PC-9 (cell line): Measurements from ENCODE around the gene TMIGD2. TPM values are rescaled to one million over a fixed set of nuclear protein-coding genes. Genes with fewer than 3 reads are reported as not detected.

ENCODE experiments used
- BruUV-seq: library from RNA; stranded (reverse); fragments of 400-500 nt; replicated peaks from 2 replicates; lab custom pipeline; 2021; lab: Mats Ljungman, UMichigan
- CTCF ChIA-PET: fragments of 300-600 bp; sonication (Branson Sonifier 250); formaldehyde crosslinking; loops from one replicate; lab custom pipeline; 2022; ENCODE audit warnings: antibody characterized with exemption; lab: Charles Lee
- POLR2A ChIA-PET: fragments of 300-600 bp; sonication (Branson Sonifier 250); formaldehyde crosslinking; loops from one replicate; lab custom pipeline; 2022; ENCODE audit warnings: antibody characterized with exemption; ENCODE audit not compliant: unreplicated experiment; lab: Charles Lee
- DNase-seq, 2 experiments: peaks; one replicate each; pipeline versions ENCODE4 v3.0.0 to v3.0.0-alpha.2; 2015 to 2022; ENCODE audit warnings: mixed read lengths in 1 of 2
- H2AFZ ChIP-seq: fragments of 200-600 bp; sonication (generic); 2 replicates; pipeline ENCODE4 v1.8.1; 2017; ENCODE audit warnings: antibody characterized with exemption
- H3F3A ChIP-seq: fragments of 200-600 bp; sonication (generic); 2 replicates; pipeline ENCODE4 v1.8.1; 2017; ENCODE audit warnings: antibody characterized with exemption, mild to moderate bottlenecking, low read depth; ENCODE audit not compliant: insufficient read depth
- H3K27ac ChIP-seq: fragments of 200-600 bp; sonication (generic); 2 replicates; pipeline ENCODE4 v1.6.1; 2016; ENCODE audit warnings: mixed run types
- H3K27me3 ChIP-seq: fragments of 200-600 bp; sonication (generic); 2 replicates; pipeline ENCODE4 v1.6.1; 2016; ENCODE audit warnings: low read depth, mixed run types; ENCODE audit not compliant: insufficient read depth
- H3K36me3 ChIP-seq: fragments of 200-600 bp; sonication (generic); 2 replicates; pipeline ENCODE4 v1.6.1; 2016; ENCODE audit warnings: low read depth, mixed run types
- H3K4me1 ChIP-seq: fragments of 200-600 bp; sonication (generic); replicated peaks from 2 replicates; pipeline ENCODE4 v1.6.1; 2016; ENCODE audit warnings: mixed run types; ENCODE audit not compliant: insufficient read depth
- H3K4me2 ChIP-seq: fragments of 200-600 bp; sonication (generic); 2 replicates; pipeline ENCODE4 v1.6.1; 2017; ENCODE audit warnings: mixed run types
- H3K4me3 ChIP-seq: fragments of 200-600 bp; sonication (generic); 2 replicates; pipeline ENCODE4 v1.6.1; 2016; ENCODE audit warnings: mixed run types
- H3K79me2 ChIP-seq: fragments of 200-600 bp; sonication (generic); 2 replicates; pipeline ENCODE4 v1.6.1; 2017; ENCODE audit warnings: low read depth, mixed run types
- H3K9me2 ChIP-seq: fragments of 200-600 bp; sonication (generic); 2 replicates; pipeline ENCODE4 v1.8.1; 2017; ENCODE audit warnings: mild to moderate bottlenecking; ENCODE audit not compliant: insufficient read depth
- H3K9me3 ChIP-seq: fragments of 200-600 bp; sonication (generic); 2 replicates; pipeline ENCODE4 v1.8.1; 2016; ENCODE audit warnings: low read depth; ENCODE audit not compliant: insufficient read depth
- H4K20me1 ChIP-seq: fragments of 200-600 bp; sonication (generic); 2 replicates; pipeline ENCODE4 v1.8.1; 2017; ENCODE audit not compliant: insufficient read depth
- EZH2 ChIP-seq: fragments of 200-600 bp; sonication (generic); IDR thresholded peaks from 2 replicates; pipeline ENCODE4 v1.8.0; 2017; ENCODE audit warnings: antibody characterized with exemption, low read depth
- intact Hi-C: fragments of 100-400 bp; cut with micrococcal nuclease; formaldehyde crosslinking; loops from one replicate; pipeline ENCODE4 v1.10.0; 2022; ENCODE audit not compliant: unreplicated experiment
- total RNA-seq: library from RNA; stranded (reverse); gene quantifications from 2 replicates; pipeline ENCODE4 v1.2.3, GENCODE V29; 2021
- TF ChIP-seq, protein P1 (sequence below): fragments of 200-600 bp; sonication (generic); conservative IDR thresholded peaks from 2 replicates; pipeline ENCODE4 v1.6.1; 2017; ENCODE audit warnings: mixed run types, antibody characterized with exemption, mild to moderate bottlenecking, moderate library complexity

TMIGD2 gene
- total RNA-seq, 1 experiment from 2014 or later = not detected

DNA sequence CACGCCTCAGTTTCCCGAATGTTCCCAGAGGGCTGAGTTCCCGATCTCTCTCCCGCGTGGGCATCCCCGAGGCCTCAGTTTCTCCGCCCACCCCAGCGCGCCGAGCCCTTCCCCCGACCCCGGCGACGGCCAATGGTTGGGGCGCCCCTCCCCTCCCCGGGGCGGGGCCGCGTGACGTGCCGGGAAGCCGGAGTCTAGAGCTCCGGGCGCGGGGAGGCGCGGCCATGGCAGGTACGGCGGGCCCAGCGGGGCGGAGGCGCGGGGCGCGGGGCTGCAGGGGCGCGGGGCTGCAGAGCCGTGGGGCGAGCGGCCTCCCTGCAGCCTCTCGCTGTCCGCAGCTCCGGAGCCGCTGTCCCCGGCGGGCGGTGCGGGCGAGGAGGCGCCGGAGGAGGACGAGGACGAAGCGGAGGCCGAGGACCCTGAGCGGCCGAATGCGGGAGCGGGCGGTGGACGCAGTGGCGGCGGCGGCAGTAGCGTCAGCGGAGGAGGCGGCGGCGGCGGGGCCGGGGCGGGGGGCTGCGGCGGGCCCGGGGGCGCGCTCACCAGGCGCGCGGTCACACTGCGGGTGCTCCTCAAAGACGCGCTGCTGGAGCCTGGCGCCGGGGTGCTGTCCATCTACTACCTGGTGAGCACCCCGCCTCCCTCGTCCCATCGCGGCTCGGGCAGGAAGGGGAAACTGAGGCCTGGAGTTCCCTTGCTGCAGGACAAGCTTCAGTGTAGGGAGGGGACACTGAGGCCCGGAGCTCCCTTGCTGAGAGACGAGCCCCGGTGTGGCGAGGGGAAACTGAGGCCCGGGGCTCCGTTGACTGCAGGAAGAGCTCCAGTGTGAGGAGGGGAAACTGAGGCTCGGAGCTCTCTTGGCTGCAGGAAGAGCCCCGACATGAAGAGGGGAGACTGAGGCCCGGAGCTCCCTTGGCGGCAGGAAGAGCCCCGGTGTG lies 41.5 kb upstream of the TMIGD2 start, which contains the start of gene MPND:
Gene MPND, plus strand, starts transcription at position 193 of the 938 bp plus-strand sequence. Its CDS starts 32 bp downstream, at position 225.
- Histone ChIP-seq H3K4me3 (peak within 1 kb of the TSS; percentile 61), H3K79me2 (no peaks in the 10 kb centered on the region), H3K9me3 (no peaks in the 10 kb centered on the region), H3K36me3 (no peaks in the 10 kb centered on the region), H4K20me1 (no peaks in the 10 kb centered on the region), H3K27ac (peak within 1 kb of the TSS; percentile 56), H3K4me2 (peak within 1 kb of the TSS; percentile 84), H3F3A (no peaks in the 10 kb centered on the region), H3K27me3 (no peaks in the 10 kb centered on the region), H3K4me1 (no peaks in the 10 kb centered on the region), H3K9me2 (no peaks in the 10 kb centered on the region), H2AFZ (peak within 1 kb of the TSS; percentile 96)
- DNase-seq = peak; percentile 51 to 83
- ChIA-PET POLR2A (interaction anchor here (0.6 to 1.6 kb wide), 6 partner anchors 9 to 581 kb away, joined by 3 to 11 read pairs (median 4); partner anchors contain the start of gene YJU2), CTCF (interaction anchor here (0.7 to 1.4 kb wide), 2 partner anchors 9 to 80 kb away, joined by 6 to 7 read pairs; no protein-coding TSS in a partner anchor)
- TF ChIP-seq, protein P1, sequence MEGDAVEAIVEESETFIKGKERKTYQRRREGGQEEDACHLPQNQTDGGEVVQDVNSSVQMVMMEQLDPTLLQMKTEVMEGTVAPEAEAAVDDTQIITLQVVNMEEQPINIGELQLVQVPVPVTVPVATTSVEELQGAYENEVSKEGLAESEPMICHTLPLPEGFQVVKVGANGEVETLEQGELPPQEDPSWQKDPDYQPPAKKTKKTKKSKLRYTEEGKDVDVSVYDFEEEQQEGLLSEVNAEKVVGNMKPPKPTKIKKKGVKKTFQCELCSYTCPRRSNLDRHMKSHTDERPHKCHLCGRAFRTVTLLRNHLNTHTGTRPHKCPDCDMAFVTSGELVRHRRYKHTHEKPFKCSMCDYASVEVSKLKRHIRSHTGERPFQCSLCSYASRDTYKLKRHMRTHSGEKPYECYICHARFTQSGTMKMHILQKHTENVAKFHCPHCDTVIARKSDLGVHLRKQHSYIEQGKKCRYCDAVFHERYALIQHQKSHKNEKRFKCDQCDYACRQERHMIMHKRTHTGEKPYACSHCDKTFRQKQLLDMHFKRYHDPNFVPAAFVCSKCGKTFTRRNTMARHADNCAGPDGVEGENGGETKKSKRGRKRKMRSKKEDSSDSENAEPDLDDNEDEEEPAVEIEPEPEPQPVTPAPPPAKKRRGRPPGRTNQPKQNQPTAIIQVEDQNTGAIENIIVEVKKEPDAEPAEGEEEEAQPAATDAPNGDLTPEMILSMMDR = no peak
- TF ChIP-seq EZH2 = no peak
- intact Hi-C loops = loop anchor here (2.0 kb wide), 1 partner anchor 59 kb away; the partner anchor contains the start of gene CHAF1A
- BruUV-seq = no TSS peak

DNA sequence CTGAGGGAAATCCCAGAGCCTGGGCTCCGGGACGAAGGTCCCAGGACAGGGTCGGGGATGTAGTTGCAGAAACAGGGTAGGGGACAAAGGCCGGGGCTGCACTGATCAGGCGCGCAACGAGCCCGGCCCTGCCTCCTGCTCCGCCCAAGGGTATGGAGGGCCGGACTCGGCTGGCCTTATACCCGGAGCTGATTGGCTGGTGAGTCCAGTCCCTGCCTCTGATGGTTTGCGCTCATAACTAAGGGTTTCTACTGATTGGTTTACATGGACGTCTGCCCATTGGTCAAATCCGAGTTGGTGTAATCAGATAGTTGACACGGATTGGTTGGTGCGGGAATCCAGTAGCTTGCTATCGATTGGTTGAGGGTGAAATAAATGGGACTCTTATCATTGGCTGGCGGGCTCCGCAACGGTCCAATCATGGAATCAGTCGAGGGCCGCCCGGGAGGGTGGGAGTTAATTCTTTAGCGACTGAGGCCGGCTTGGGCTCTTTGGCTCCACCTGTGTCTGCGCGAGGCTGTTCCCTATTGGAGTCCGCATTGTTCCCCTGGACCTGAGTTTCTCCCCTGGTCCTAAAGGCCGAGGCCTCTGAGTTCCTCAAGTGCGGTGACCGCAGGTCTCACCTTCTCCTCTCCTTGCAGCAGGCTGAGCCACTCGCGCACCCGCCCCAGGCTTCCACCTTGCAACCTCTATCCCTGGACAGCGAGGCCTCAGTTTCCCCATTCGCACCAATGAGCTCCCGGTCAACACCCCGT lies 40.6 kb upstream of the TMIGD2 start:
- H2AFZ ChIP-seq = peak overlapping the region; percentile 96
- no TSS peak for BruUV-seq
- H3K79me2 ChIP-seq = no peaks in the 10 kb centered on the region
- H3K9me3 ChIP-seq = no peaks in the 10 kb centered on the region
- TF ChIP-seq, protein P1 = no peak
- TF ChIP-seq EZH2 = no peak
- H3F3A ChIP-seq = no peaks in the 10 kb centered on the region
- CTCF ChIA-PET = interaction anchor here (0.6 to 1.4 kb wide), 3 partner anchors 10 to 79 kb away, joined by 3 to 7 read pairs (median 6); no protein-coding TSS in a partner anchor
- no peaks in the 10 kb centered on the region for H3K4me1 ChIP-seq
- peak overlapping the region; percentile 61 for H3K4me3 ChIP-seq
- peak; percentile 90 to 98 for DNase-seq
- peak overlapping the region; percentile 84 for H3K4me2 ChIP-seq
- no peaks in the 10 kb centered on the region for H3K9me2 ChIP-seq
- H3K27ac ChIP-seq = peak overlapping the region; percentile 56
- POLR2A ChIA-PET = interaction anchor here (0.5 to 1.6 kb wide), 11 partner anchors 10 to 580 kb away, joined by 3 to 29 read pairs (median 4); partner anchors contain the start of gene YJU2
- intact Hi-C loops = loop anchor here (2.0 kb wide), 1 partner anchor 60 kb away; the partner anchor contains the start of gene CHAF1A
- H4K20me1 ChIP-seq = no peaks in the 10 kb centered on the region
- no peaks in the 10 kb centered on the region for H3K27me3 ChIP-seq
- H3K36me3 ChIP-seq = no peaks in the 10 kb centered on the region

DNA sequence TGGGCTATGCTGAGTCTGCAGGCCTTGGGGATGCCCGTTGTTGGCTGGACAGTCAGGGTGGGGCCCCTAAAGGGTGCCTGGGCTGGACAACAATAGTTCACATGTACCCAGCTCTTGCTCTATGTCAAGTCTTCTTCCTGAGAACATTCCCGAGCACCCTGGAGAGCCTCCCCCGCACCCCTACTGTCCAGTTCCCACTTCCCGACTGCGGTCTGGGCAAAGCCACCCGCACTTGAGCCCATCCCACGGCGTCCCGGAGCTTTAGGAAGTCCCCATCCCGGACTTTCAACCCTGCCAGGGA lies 40.1 kb upstream of the TMIGD2 start:
- DNase-seq = no peak
- Histone ChIP-seq H3K9me3 (no peaks in the 10 kb centered on the region), H3F3A (no peaks in the 10 kb centered on the region), H4K20me1 (no peaks in the 10 kb centered on the region), H3K4me1 (no peaks in the 10 kb centered on the region), H3K4me2 (peak overlapping the region; percentile 84), H3K9me2 (no peaks in the 10 kb centered on the region), H3K36me3 (no peaks in the 10 kb centered on the region), H3K79me2 (no peaks in the 10 kb centered on the region), H3K4me3 (peak overlapping the region; percentile 59), H3K27me3 (no peaks in the 10 kb centered on the region), H2AFZ (peak overlapping the region; percentile 93), H3K27ac (no peak overlapping the region)
- intact Hi-C loops = loop anchor here (2.0 kb wide), 1 partner anchor 61 kb away; the partner anchor contains the start of gene CHAF1A
- CTCF ChIA-PET = interaction anchor here (0.6 to 1.4 kb wide), 2 partner anchors 10 to 74 kb away, joined by 3 to 6 read pairs; no protein-coding TSS in a partner anchor
- no peak for TF ChIP-seq EZH2
- TF ChIP-seq, protein P1 = no peak
- POLR2A ChIA-PET = interaction anchor here (0.5 to 1.6 kb wide), 7 partner anchors 10 to 95 kb away, joined by 3 to 29 read pairs (median 7); partner anchors contain the start of gene YJU2
- BruUV-seq = TSS peak; percentile 97
